IPS-15b (cell line): ENCODE measurements around the gene CFAP210.
"Not testable (repeated sequence)": the region's sequence is repeated elsewhere in the genome, so short reads cannot be mapped to it uniquely, and the experiment has no call there.

Experiments used
- H3K27me3 ChIP-seq: one replicate; pipeline ENCODE4 v1.6.1; 2013; ENCODE audit warnings: low read length; ENCODE audit not compliant: control insufficient read depth, insufficient read depth
- H3K36me3 ChIP-seq: one replicate; pipeline ENCODE4 v1.6.1; 2013; ENCODE audit warnings: low read length; ENCODE audit not compliant: control insufficient read depth, insufficient read depth
- H3K4me1 ChIP-seq: one replicate; pipeline ENCODE4 v1.6.1; 2013; ENCODE audit warnings: mild to moderate bottlenecking, low read length; ENCODE audit not compliant: control insufficient read depth, insufficient read depth
- H3K4me3 ChIP-seq: one replicate; pipeline ENCODE4 v1.5.1; 2013; ENCODE audit warnings: low read depth, low read length
- H3K9ac ChIP-seq: one replicate; pipeline ENCODE4 v1.6.1; 2013; ENCODE audit warnings: low read depth, mild to moderate bottlenecking, low read length
- H3K9me3 ChIP-seq: one replicate; pipeline ENCODE4 v1.6.1; 2013; ENCODE audit warnings: mild to moderate bottlenecking, low read length; ENCODE audit not compliant: control insufficient read depth, insufficient read depth

Gene CFAP210

DNA sequence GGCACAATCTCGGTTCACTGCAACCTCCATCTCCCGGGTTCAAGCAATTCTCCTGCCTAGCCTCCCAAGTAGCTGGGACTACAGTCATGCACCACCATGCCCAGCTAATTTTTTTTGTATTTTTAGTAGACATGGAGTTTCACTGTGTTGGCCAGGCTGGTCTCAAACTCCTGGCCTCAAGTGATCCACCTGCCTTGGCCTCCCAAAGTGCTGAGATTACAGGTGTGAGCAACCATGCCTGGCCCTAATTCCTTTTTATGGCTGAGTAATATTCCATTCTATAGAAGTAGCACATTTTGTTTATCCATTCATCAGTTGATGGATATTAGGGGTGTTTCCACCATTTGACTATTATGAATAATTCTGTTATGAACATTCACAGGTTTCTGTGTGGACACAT lies 9.5 kb downstream of the CFAP210 start:
- not testable (repeated sequence) for H3K9ac ChIP-seq, H3K27me3 ChIP-seq, H3K4me1 ChIP-seq, H3K4me3 ChIP-seq, H3K36me3 ChIP-seq, H3K9me3 ChIP-seq

DNA sequence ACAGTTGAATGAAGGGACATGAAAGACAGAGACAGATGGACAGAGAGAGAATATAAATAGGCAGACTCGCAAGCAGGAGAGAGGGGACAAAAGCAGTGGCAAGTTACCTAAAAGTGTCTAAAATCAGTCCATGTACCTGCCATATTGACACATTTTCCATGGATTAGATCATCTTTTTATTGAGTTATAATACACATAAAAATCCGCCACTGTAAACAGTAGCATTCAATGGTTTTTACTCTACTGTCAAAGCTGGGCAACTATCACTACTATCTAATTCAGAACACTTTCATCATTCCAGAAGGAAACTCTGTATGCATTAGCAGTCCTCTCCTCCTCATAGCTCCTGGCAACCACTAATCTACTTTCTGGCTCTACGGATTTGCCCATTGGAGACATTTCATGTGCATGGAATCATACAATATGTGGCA lies 10.1 kb downstream of the CFAP210 start:
- Histone ChIP-seq H3K27me3 (no peaks in the 10 kb centered on the region), H3K4me1 (no peaks in the 10 kb centered on the region), H3K4me3 (no peak overlapping the region), H3K9ac (no peak overlapping the region), H3K36me3 (no peaks in the 10 kb centered on the region), H3K9me3 (no peaks in the 10 kb centered on the region)

DNA sequence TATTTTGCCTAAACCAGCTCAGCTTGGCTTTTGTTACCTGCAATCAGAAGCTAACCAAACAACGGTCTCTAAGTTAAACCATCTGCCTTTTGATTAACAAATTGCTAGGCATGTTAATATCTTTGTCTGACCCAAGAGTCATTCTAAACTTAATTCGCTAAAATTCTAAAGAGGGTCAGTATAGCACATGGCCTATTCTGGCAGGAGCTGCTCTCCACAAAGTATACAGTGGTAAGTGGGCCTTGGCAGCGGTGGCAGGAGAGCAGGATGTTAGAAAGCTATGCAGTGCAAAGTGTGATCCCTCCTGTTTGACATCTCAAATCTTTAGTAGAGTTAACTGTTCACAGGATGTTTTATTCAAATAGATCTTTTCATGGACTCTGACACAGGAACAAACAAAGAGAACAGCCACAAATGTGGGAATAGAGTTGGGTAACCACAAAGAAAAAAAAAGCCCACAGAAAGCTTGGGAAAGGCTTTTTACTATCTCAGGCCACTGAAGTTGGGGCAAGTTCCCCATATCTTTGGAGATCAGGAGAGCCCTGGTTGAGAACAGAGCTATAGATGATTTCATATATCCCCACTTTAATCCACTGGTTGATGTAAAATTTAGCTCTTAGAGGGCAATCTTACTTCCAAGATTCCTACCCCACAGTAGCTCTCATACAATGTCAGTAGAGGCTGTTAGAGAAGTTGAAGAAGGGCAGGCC lies 10.6 kb downstream of the CFAP210 start:
- no peak overlapping the region for H3K9ac ChIP-seq
- H3K4me3 ChIP-seq, result no peak overlapping the region
- H3K36me3 ChIP-seq, result no peaks in the 10 kb centered on the region
- H3K9me3 ChIP-seq, result no peaks in the 10 kb centered on the region
- H3K4me1 ChIP-seq, result no peaks in the 10 kb centered on the region
- H3K27me3 ChIP-seq, result no peaks in the 10 kb centered on the region

- no peak overlapping the region for H3K9ac ChIP-seq
- no peaks in the 10 kb centered on the region for H3K36me3 ChIP-seq
- H3K9me3 ChIP-seq, result no peaks in the 10 kb centered on the region
- H3K4me3 ChIP-seq, result no peak overlapping the region
- H3K4me1 ChIP-seq, result no peaks in the 10 kb centered on the region
- no peaks in the 10 kb centered on the region for H3K27me3 ChIP-seq
Observed at GRCh38 chr2:169683054-169683424, 11.2 kb downstream of the CFAP210 start.

GRCh38 chr2:169676850-169677249 lies 17.4 kb downstream of the CFAP210 start:
- Histone ChIP-seq H3K4me3 (no peak overlapping the region), H3K9me3 (no peaks in the 10 kb centered on the region), H3K36me3 (no peaks in the 10 kb centered on the region), H3K4me1 (no peaks in the 10 kb centered on the region), H3K27me3 (no peaks in the 10 kb centered on the region), H3K9ac (no peak overlapping the region)

GRCh38 chr2:169676357-169676756 lies 17.8 kb downstream of the CFAP210 start:
- no peak overlapping the region for H3K9ac ChIP-seq
- no peaks in the 10 kb centered on the region for H3K27me3 ChIP-seq
- H3K9me3 ChIP-seq, result no peaks in the 10 kb centered on the region
- no peak overlapping the region for H3K4me3 ChIP-seq
- H3K4me1 ChIP-seq, result no peaks in the 10 kb centered on the region
- no peaks in the 10 kb centered on the region for H3K36me3 ChIP-seq

DNA sequence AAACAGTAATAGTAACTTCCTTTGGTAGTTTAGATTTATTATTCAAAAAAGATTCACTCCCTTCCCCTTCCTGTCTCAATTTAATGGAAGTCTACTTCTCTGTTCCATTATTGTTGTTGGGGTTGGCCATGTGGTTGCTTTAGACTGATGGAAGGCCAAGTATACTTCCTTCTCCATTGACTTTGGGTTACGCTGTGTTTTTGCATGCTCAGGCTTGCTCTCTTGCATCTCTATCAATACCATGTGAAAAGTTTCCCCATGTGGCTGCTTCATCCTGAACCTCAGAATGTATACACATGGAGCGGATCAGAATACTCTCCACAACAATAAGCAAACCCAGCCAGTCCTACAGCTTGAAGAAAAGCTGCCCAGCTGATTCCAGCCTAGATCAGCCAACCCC lies 20.3 kb downstream of the CFAP210 start:
- no peaks in the 10 kb centered on the region for H3K4me1 ChIP-seq
- no peak overlapping the region for H3K4me3 ChIP-seq
- H3K27me3 ChIP-seq, result no peaks in the 10 kb centered on the region
- no peaks in the 10 kb centered on the region for H3K36me3 ChIP-seq
- H3K9me3 ChIP-seq, result no peaks in the 10 kb centered on the region
- H3K9ac ChIP-seq, result no peak overlapping the region

DNA sequence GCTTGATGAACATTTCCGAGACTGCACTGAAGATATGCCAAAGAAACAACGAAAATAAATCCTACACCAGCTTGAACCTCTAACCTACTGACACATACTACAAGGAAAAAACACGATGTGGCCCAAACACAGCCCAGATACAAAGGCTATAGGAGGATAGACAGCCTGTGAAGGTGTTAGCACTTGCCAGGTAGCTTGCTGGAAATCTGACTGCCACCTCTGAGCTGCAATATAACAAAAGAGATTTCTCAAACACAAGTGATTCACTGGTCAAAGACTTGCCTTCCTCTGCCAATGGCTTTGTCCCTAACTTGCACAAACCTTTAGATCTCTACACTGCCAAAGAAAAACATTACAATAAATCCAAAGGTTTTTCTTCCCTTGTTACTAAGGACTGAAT lies 21.1 kb downstream of the CFAP210 start:
- Histone ChIP-seq H3K36me3 (no peaks in the 10 kb centered on the region), H3K9me3 (no peaks in the 10 kb centered on the region), H3K9ac (no peak overlapping the region), H3K4me3 (no peak overlapping the region), H3K4me1 (no peaks in the 10 kb centered on the region), H3K27me3 (no peaks in the 10 kb centered on the region)

- Histone ChIP-seq H3K4me1 (no peaks in the 10 kb centered on the region), H3K9ac (no peak overlapping the region), H3K9me3 (no peaks in the 10 kb centered on the region), H3K36me3 (no peaks in the 10 kb centered on the region), H3K27me3 (no peaks in the 10 kb centered on the region), H3K4me3 (no peak overlapping the region)
Observed at GRCh38 chr2:169672406-169672805, 21.8 kb downstream of the CFAP210 start.

DNA sequence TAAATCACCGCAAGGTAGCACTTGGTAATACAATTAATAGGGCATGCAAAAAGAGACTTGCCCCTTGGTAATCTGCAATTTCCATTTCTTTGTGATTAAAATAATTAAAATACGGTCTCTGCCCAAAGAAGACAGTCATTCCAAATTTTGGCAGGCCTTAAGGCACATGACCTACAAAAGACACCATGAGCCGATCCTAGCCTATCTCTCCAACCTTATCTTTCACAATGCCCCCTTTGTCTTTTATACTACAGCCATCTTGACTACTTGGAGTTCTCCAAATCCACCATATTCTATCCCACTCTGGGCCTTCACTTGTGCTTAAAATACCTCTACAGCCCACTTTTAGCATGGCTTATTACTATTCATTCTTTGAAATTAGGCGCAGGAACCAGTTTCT lies 23.3 kb downstream of the CFAP210 start:
- Histone ChIP-seq H3K9me3 (no peaks in the 10 kb centered on the region), H3K4me3 (no peak overlapping the region), H3K27me3 (no peaks in the 10 kb centered on the region), H3K36me3 (no peaks in the 10 kb centered on the region), H3K9ac (no peak overlapping the region), H3K4me1 (no peaks in the 10 kb centered on the region)

DNA sequence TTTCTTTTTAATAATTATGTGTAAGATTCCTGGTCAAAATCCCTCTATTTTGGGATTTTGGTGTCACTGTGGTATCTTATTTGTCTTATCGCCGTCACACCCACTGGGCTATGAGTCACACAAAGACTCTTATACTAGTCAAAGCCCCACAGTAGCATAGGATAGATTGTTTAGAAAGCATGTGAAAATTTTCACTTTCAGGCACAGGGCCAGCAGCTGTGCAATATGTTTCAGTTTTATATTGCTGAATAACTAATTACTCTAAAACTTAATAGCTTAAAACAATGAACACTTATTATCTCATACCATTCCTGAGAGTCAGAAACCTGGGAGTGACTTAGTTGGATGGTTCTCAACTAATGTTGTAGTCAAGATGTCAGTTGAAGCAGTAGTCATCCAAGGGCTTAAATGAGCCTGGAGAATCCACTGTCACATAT lies 24.0 kb downstream of the CFAP210 start:
- no peaks in the 10 kb centered on the region for H3K36me3 ChIP-seq
- no peak overlapping the region for H3K4me3 ChIP-seq
- H3K9ac ChIP-seq, result no peak overlapping the region
- H3K4me1 ChIP-seq, result no peaks in the 10 kb centered on the region
- no peaks in the 10 kb centered on the region for H3K9me3 ChIP-seq
- no peaks in the 10 kb centered on the region for H3K27me3 ChIP-seq

DNA sequence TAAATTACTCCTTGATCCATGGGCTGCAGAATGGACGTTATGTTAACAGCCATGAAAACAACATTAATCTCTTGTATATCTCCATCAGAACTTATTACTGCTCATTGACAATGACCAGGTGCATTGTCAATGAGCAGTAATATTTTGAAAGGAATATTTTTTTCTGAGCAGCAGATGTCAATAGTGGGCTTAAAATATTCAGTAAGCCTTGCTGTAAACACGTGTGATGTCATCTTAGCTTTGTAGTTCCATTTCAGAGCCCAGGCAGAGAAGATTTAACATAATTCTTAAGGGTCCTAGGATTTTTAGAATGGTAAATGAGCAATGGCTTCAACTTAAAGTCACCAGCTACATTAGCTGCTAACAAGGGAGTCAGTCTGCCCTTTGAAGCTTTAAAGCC lies 26.6 kb downstream of the CFAP210 start:
- Histone ChIP-seq H3K36me3 (no peaks in the 10 kb centered on the region), H3K27me3 (no peaks in the 10 kb centered on the region)

More for the DNA sequence above, 26.6 kb downstream of the CFAP210 start:
- H3K9me3 ChIP-seq, result no peaks in the 10 kb centered on the region
- no peaks in the 10 kb centered on the region for H3K4me1 ChIP-seq
- no peak overlapping the region for H3K4me3 ChIP-seq
- no peak overlapping the region for H3K9ac ChIP-seq
